Thymus (tissue), 11 donors: ENCODE data around the gene ATXN7. TPM values are rescaled to one million over a fixed set of nuclear protein-coding genes. Genes with fewer than 3 reads are reported as not detected.

Source experiments
- DNase-seq, 9 donors: peaks; one replicate each; pipeline ENCODE4 v3.0.0-alpha.2; 2013; ENCODE audit warnings: low spot score in 9 of 9, low read depth in 6 of 9, missing footprints in 1 of 9
- H3K27ac ChIP-seq, 2 donors: one replicate each; pipeline ENCODE4 v1.5.1; 2013; ENCODE audit warnings: control low read depth in 1 of 2, low read depth in 1 of 2, low read length in 1 of 2, mild to moderate bottlenecking in 1 of 2, moderate library complexity in 1 of 2
- H3K27me3 ChIP-seq, 2 donors: one replicate each; pipeline ENCODE4 v1.5.1; 2013; ENCODE audit warnings: low read length in 1 of 2; ENCODE audit not compliant: control insufficient read depth in 2 of 2, insufficient read depth in 1 of 2
- H3K36me3 ChIP-seq, 2 donors: one replicate each; pipeline ENCODE4 v1.5.1; 2013; ENCODE audit warnings: low read length in 1 of 2, mild to moderate bottlenecking in 1 of 2, moderate library complexity in 1 of 2; ENCODE audit not compliant: control insufficient read depth in 2 of 2, insufficient read depth in 2 of 2
- H3K4me1 ChIP-seq, 2 donors: one replicate each; pipeline ENCODE4 v1.5.1; 2013; ENCODE audit warnings: low read length in 2 of 2; ENCODE audit not compliant: control insufficient read depth in 2 of 2, insufficient read depth in 2 of 2
- H3K4me3 ChIP-seq, 2 donors: one replicate each; pipeline ENCODE4 v1.5.1; 2013; ENCODE audit warnings: low read length in 2 of 2, control low read depth in 1 of 2, mild to moderate bottlenecking in 1 of 2
- H3K9me3 ChIP-seq, 2 donors: one replicate each; pipeline ENCODE4 v1.5.1; 2013; ENCODE audit warnings: low read length in 1 of 2, mild to moderate bottlenecking in 1 of 2; ENCODE audit not compliant: control insufficient read depth in 2 of 2, insufficient read depth in 1 of 2
- WGBS: extraction: QIAGEN DNeasy Blood & Tissue Kit; methylation state at CpG from one replicate; pipeline ENCODE4 v1.1.7; 2013; 5-methylcytosine and 5-hydroxymethylcytosine counted together
- polyA plus RNA-seq: library from polyadenylated mRNA; stranded (reverse); fragments of 200-250 nt; gene quantifications from one replicate; pipeline ENCODE4 v1.2.3, GENCODE V29; 2013
- total RNA-seq: library from RNA; stranded (reverse); fragments of 120-200 nt; gene quantifications from one replicate; pipeline ENCODE4 v1.2.4, GENCODE V29; 2013
- donor health status: healthy.

ATXN7 gene
- total and polyA plus RNA-seq, 2 donors = 7.8 to 11.8 TPM

- Histone ChIP-seq H3K4me3 (no peak overlapping the region), H3K4me1 (no peaks in the 10 kb centered on the region), H3K36me3 (peaks cover 0 to 15% of the 10 kb centered on the region in 2 donors), H3K27me3 (no peaks in the 10 kb centered on the region), H3K27ac (no peak overlapping the region), H3K9me3 (no peaks in the 10 kb centered on the region)
- DNase-seq = no peak
- WGBS = 98% methylated on average over 6 of the region's 6 CpGs
These were observed 31.3 kb upstream of the ATXN7 start for GRCh38 chr3:63832395-63832794.

- Histone ChIP-seq H3K9me3 (no peaks in the 10 kb centered on the region), H3K27me3 (no peaks in the 10 kb centered on the region), H3K4me3 (no peak overlapping the region), H3K36me3 (no peaks in the 10 kb centered on the region), H3K27ac (no peak overlapping the region), H3K4me1 (no peaks in the 10 kb centered on the region)
- no peak for DNase-seq
- 1% methylated on average over 1 of the region's 1 CpG for WGBS
These were observed 22.0 kb upstream of the ATXN7 start for GRCh38 chr3:63841704-63842103.

GRCh38 chr3:63842127-63842526, 21.5 kb upstream of the ATXN7 start:
- Histone ChIP-seq H3K9me3 (no peaks in the 10 kb centered on the region), H3K27me3 (no peaks in the 10 kb centered on the region), H3K36me3 (no peaks in the 10 kb centered on the region), H3K4me1 (no peaks in the 10 kb centered on the region), H3K27ac (no peak overlapping the region), H3K4me3 (no peak overlapping the region)
- DNase-seq = no peak

DNA sequence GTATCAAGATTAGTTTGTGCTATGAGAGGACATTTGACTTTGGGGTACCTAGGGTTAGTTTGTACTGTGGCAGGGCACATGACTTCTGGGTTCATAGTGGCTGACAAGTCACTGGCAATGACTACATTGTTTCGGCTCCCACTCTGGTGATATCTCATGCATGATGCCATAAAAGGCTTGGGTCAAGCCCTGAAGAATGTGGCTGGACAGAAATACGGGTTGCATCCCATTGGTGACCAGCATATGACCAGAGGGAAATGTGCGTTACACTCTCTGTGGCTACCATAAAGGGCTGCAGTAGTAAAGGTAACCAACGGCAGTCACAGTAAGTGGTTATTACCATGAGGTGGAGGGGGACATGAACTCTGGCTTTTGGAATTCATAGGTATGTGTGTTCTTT, 18.5 kb upstream of the ATXN7 start:
- Histone ChIP-seq H3K9me3 (no peaks in the 10 kb centered on the region), H3K27ac (no peak overlapping the region), H3K27me3 (no peaks in the 10 kb centered on the region), H3K36me3 (no peaks in the 10 kb centered on the region), H3K4me3 (no peak overlapping the region), H3K4me1 (no peaks in the 10 kb centered on the region)
- no peak for DNase-seq
- 98% methylated on average over 4 of the region's 4 CpGs for WGBS

DNA sequence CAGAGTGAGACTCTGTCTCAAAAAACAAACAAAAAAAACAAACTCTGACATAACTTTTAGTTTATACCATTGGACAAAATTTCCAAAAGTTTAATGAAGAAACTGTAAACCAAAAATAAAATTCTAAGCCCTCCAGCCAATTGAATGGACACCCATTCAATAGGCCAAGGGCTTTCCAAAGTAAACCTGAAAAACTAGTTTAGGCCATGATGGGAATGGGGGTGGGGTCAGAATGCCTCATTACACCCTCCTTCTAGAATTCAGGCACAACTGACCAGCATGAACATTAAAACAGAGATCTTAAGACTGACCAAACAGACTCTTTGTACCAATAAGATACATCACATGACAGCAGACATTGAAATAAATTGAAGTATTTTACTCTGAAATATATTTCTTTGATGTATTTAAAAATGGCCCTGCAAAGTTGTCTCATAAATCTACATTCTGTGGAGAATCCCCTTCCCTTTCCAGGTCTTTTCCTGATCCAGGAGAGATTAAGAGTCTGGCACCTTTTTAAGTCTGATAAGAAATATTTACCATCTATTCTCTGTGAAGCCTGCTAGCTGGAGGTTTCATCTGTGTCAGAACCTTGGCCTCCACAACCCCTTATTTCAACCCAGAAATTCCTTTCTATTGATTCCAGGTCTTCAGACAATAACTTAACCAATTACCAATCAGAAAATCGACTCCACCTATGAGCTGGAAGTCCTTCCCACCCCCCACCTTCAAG, 15.8 kb upstream of the ATXN7 start:
- Histone ChIP-seq H3K27me3 (no peaks in the 10 kb centered on the region), H3K9me3 (no peaks in the 10 kb centered on the region), H3K27ac (no peak overlapping the region), H3K36me3 (peaks cover 0 to 5% of the 10 kb centered on the region in 2 donors), H3K4me3 (no peak overlapping the region), H3K4me1 (no peaks in the 10 kb centered on the region)
- DNase-seq = no peak
- 89% methylated on average over 1 of the region's 1 CpG for WGBS

DNA sequence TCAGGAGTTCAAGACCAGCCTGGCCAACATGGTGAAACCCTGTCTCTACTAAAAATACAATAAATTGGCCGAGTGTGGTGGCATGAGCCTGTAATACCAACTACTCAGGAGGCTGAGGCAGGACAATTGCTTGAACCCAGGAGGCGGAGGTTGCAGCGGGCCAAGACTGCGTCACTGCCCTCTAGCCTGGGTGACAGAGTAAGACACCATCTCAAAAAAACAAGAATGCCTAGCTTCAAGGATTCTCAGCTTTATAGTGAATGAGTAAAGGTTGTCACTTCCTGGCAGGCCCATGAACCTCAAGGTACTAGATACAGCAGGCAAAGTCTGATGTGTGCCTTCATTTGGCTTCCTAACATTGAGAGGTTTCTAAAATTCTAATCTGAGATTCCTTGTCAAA, 14.5 kb upstream of the ATXN7 start:
- peak in 1 of 9 donors; percentile 4 for DNase-seq
- H3K36me3 ChIP-seq = peaks cover 0 to 5% of the 10 kb centered on the region in 2 donors
- no peak overlapping the region for H3K27ac ChIP-seq
- 99% methylated on average over 4 of the region's 4 CpGs for WGBS
- H3K4me3 ChIP-seq = no peak overlapping the region
- H3K27me3 ChIP-seq = no peaks in the 10 kb centered on the region
- no peaks in the 10 kb centered on the region for H3K9me3 ChIP-seq
- no peaks in the 10 kb centered on the region for H3K4me1 ChIP-seq

DNA sequence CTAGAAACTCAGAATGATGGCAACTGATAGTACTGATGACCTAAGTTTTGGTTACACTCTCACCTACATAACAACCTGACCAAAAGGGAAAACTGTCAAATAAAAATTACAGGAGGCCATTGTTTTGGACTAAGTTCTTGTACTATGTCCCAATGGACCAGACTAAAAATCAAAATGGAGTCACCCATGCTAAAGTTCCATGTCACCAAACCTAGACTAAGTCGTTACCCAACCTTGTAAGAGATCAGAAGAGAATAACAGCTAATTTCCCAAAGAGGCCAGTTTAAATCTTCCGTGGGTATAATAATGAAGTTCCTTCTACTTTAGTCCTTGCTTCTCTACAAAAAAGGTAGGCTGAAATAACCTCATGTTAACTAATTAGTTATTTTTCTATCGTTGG, 12.4 kb upstream of the ATXN7 start:
- 98% methylated on average over 3 of the region's 3 CpGs for WGBS
- DNase-seq = no peak
- H3K9me3 ChIP-seq = no peaks in the 10 kb centered on the region
- no peak overlapping the region for H3K27ac ChIP-seq
- no peaks in the 10 kb centered on the region for H3K4me1 ChIP-seq
- H3K36me3 ChIP-seq = peaks cover 0 to 5% of the 10 kb centered on the region in 2 donors
- no peaks in the 10 kb centered on the region for H3K27me3 ChIP-seq
- no peak overlapping the region for H3K4me3 ChIP-seq

DNA sequence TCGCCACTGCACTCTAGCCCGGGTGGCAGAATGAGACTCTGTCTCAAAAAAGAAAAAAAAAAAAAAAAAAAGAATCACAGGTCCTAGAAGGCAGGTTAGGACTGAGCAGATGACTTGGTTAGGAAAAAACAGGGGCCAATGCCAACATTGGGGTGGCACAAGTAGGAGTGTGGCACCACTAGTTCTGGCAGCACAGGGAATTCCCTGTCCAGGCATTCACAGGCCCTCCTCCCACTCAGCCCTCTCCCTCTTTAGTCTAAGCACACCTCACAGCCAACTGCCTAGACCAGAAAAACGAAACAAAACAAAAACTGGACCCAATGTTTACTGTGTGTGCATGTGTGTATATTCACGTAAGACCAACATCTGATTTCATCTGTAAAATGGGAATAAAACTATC, 10.6 kb upstream of the ATXN7 start:
- Histone ChIP-seq H3K4me3 (no peak overlapping the region), H3K4me1 (no peaks in the 10 kb centered on the region), H3K9me3 (no peaks in the 10 kb centered on the region), H3K27me3 (no peaks in the 10 kb centered on the region), H3K27ac (no peak overlapping the region), H3K36me3 (peaks cover 0 to 5% of the 10 kb centered on the region in 2 donors)
- WGBS = 97% methylated on average over 4 of the region's 4 CpGs
- no peak for DNase-seq

DNA sequence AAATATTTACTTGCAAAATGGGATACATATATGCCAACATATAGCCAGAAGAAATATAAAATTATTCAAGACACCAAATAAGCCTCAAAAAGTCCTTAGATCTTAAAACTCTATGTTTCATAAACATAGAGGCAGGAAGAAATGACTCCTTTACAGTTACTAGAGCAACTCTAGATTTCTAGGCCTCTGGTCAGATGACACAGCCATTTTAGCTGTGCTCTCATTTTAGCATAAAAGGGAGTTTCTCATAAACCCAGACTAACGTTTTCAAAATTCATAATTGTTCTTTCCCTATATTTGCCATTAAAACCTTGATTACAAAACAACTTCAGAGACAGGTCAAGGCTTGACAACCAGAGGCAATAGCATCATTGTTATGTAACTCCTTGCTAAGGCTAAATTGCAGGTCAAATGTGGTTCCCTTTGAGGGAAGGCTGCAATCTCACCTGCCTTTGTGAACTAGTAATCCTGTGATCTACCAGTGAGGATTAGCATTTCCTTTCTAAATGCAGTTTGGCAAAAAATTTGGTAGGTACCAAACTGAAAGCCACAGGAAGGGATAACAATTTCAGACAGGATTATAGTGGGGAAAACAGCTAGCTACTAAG, 8.2 kb upstream of the ATXN7 start:
- no peaks in the 10 kb centered on the region for H3K9me3 ChIP-seq
- 78% methylated on average over 1 of the region's 1 CpG for WGBS

More for the DNA sequence above, 8.2 kb upstream of the ATXN7 start:
- Histone ChIP-seq H3K4me1 (no peaks in the 10 kb centered on the region), H3K27ac (no peak overlapping the region), H3K27me3 (no peaks in the 10 kb centered on the region), H3K4me3 (no peak overlapping the region), H3K36me3 (peaks cover 0 to 5% of the 10 kb centered on the region in 2 donors)
- no peak for DNase-seq
